Left lobe of liver (tissue), 2 donors: ENCODE results near the gene PKN2. TPM values are rescaled to one million over a fixed set of nuclear protein-coding genes. Genes with fewer than 3 reads are reported as not detected.
"Not testable (repeated sequence)": the region's sequence is repeated elsewhere in the genome, so short reads cannot be mapped to it uniquely, and the experiment has no call there.

Source experiments
- ATAC-seq: fragments of 200-7000 bp; cut with Tn5 transposase; one replicate; pipeline ENCODE4 v1.9.1; 2020; ENCODE audit warnings: mild to moderate bottlenecking, moderate library complexity
- DNase-seq: peaks from one replicate; pipeline ENCODE4 v3.0.0-alpha.2; 2020; ENCODE audit warnings: low spot score
- total RNA-seq: library from RNA; stranded (reverse); gene quantifications from one replicate; pipeline ENCODE4 v1.2.1, GENCODE V29; 2021
- donor health status: DM: no; HTN: no; CAD: no; lungs with moderate emphysema.
- donor health status: DM: no; HTN: yes; CAD: no.

PKN2 gene
- total RNA-seq, 1 donor from 2014 or later = 12.1 TPM

DNA sequence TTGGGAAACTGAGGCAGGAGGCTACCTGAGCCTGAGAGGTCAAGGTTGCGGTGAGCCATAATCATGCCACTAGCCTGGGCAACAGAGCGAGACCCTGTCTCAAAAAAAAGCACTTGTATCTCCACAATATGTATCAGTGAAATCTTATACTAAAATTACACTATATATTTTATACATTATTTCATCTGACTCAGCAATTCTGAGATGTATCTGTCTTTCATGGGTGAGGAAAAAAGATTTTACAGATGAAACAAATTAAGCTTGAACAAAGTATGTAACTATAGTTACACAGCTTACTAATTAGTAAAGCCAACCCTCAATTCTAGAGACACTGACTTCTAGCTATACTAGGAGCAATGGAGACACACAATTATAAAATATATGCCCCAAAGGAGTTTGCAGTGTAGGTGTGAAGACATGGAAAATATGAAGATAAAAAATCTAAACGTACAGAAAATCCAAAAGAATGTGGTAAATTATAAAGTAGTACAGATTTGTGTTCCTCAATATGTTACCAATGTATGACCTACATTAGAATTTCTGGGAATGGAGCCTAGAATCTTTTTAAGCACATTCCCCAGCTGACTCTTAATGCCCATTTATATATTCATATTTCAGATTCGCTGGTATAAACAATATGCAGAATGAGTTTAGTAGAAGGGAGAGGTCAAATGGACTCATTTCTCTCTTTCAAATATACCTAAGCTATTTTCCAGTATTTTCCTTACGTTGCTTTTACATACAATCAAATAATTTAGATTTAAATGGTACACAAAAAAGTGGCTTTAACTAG, 192.7 kb downstream of the PKN2 start:
- ATAC-seq (no peak), DNase-seq (no peak)

DNA sequence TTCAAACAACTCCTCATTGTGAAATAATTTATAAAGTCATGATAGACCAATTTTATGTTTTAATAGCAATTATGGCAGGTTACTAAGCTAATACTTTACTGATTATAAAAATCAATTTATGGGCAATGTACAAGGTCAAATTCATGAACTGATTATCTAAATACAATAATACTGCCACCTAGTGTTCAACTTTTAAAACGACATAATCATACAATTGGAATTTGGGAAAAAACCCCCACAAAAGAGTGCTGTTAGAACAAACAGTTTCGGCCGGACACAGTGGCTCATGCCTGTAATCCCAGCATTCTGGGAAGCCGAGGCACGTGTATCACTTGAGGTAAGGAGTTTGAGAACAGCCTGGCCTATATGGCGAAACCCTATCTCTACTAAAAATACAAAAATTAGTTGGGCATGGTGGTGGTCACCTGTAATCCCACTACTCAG, 193.3 kb downstream of the PKN2 start:
- no peak for DNase-seq
- peak; percentile 71 for ATAC-seq

DNA sequence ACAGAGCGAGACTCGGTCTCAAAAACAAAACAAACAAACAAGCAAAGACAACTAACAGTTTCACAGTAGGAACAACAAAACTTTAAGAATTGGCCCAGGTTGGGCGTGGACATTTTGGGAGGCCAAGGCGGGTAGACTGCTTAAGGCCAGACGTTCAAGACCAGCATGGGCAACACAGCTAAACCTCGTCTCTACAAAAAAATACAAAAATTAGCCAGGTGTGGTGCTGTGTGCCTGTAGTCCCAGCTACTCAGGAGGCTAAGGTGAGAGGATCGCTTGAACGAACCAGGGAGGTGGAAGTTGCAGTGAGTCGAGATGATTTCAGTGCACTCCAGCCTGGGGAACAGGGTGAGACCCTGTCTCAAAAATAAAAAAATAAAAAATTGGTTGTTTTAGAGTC, 193.8 kb downstream of the PKN2 start:
- DNase-seq (no peak), ATAC-seq (peak; percentile 60)

DNA sequence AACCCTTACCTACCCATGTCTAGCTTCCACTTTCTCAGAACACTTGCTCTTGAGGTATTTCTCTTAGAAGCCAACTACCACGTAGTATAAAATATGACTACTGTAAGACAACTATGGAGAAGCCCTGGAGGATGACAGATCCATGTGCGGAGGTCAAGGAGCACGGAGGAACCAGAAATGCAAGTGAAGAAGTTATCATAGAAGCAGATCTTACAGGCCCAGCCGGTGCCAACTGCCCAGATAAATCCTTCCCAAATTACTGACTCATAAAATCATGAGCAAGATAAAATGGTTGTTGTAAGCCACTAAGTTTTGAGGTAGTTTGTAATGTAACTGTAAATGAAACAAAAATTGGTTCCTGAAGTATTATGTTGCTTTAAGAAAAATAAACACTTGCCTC, 194.7 kb downstream of the PKN2 start:
- ATAC-seq (no peak), DNase-seq (no peak)

DNA sequence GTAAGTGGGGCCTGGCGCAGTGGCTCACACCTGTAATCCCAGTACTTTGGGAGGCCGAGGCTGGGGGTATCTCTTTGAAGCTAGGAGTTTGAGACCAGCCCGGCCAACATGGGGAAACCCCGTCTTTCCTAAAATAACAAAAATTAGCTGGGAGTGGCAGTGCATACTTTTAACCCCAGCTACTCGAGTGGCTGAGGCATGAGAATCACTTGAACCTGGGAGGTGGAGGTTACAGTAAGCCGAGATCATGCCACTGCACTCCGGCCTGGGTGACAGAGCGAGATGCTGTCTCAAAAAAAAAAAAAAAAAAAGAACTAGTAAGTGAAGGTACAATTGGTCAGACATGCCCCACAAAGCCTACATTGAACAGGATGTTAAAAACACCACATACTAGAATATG, 196.6 kb downstream of the PKN2 start:
- DNase-seq, ATAC-seq: not testable (repeated sequence)

DNA sequence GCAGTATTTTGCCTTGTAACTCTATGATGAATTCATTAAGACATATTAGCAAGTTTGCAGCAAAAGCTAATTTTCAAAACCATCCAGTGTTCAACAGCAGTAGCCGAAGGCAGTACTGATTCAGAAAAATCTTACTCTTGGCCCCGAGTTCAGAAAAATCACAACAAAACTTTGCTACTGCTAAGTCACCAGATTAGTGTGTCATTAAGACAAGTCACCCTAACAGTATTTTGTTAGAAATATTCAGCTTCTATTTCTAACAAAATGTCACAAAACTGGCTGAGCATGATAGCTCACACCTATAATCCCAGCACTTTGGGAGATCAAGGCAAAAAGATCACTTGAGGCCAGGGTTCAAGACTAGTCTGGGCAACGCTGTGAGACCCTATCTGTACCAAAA, 199.1 kb downstream of the PKN2 start:
- no peak for ATAC-seq
- no peak for DNase-seq

Other genes with a start within 250 kb of the PKN2 start
- gene GTF2B, start 207.3 kb downstream of the PKN2 start, total RNA-seq = 9.7 TPM